ENCODE results near the gene FNIP1.

DNA sequence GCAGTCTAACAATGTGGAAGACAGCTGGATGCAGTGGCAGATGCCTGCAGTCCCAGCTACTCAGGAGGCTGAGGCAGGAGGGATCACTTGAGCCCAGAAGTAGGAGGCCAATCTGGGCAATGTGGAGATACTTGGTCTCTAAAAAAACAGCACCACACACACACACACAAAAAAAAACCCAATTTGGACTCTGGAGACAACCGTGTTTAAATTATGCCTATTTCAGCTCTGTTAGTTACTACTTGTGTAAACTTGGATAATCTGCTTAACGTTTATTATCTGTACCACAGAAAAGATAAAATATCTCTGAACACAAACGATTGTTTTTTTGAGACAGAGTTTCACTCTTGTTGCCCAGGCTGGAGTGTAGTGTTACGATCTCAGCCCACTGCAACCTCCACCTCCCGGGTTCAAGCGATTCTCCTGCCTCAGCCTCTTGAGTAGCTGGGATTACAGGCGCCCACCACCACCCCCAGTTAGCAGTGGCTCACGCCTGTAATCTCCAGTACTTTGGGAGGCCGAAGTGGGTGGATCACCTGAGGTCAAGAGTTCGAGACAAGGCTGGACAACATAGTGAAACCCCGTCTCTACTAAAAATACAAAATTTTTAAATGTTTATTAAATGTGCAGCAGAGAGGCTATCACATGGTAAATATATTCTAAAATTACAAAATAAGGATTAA is 179.5 kb downstream of the FNIP1 start:
- TF ChIP-seq, protein P1, sequence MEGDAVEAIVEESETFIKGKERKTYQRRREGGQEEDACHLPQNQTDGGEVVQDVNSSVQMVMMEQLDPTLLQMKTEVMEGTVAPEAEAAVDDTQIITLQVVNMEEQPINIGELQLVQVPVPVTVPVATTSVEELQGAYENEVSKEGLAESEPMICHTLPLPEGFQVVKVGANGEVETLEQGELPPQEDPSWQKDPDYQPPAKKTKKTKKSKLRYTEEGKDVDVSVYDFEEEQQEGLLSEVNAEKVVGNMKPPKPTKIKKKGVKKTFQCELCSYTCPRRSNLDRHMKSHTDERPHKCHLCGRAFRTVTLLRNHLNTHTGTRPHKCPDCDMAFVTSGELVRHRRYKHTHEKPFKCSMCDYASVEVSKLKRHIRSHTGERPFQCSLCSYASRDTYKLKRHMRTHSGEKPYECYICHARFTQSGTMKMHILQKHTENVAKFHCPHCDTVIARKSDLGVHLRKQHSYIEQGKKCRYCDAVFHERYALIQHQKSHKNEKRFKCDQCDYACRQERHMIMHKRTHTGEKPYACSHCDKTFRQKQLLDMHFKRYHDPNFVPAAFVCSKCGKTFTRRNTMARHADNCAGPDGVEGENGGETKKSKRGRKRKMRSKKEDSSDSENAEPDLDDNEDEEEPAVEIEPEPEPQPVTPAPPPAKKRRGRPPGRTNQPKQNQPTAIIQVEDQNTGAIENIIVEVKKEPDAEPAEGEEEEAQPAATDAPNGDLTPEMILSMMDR (conservative IDR thresholded peaks at IDR 0.05) = no peak
- TF ChIP-seq ZFX (IDR thresholded peaks at IDR 0.05) = no peak

All from C4-2B (cell line).